Retinal pigment epithelial cell (primary cell): ENCODE data around the gene CRACR2B.

ENCODE experiments used
- DNase-seq: peaks from one replicate; pipeline ENCODE4 v3.0.0-alpha.2; 2010; ENCODE audit warnings: low read depth
- H3K4me3 ChIP-seq: 2 replicates; pipeline ENCODE4 v1.5.1; 2011; ENCODE audit warnings: mild to moderate bottlenecking, low read length, control low read depth, moderate library complexity
- TF ChIP-seq, protein P1 (sequence below): conservative IDR thresholded peaks from 2 replicates; pipeline ENCODE4 v1.5.1; 2011; ENCODE audit warnings: low read depth, low read length, control low read depth, inconsistent platforms

Gene CRACR2B

DNA sequence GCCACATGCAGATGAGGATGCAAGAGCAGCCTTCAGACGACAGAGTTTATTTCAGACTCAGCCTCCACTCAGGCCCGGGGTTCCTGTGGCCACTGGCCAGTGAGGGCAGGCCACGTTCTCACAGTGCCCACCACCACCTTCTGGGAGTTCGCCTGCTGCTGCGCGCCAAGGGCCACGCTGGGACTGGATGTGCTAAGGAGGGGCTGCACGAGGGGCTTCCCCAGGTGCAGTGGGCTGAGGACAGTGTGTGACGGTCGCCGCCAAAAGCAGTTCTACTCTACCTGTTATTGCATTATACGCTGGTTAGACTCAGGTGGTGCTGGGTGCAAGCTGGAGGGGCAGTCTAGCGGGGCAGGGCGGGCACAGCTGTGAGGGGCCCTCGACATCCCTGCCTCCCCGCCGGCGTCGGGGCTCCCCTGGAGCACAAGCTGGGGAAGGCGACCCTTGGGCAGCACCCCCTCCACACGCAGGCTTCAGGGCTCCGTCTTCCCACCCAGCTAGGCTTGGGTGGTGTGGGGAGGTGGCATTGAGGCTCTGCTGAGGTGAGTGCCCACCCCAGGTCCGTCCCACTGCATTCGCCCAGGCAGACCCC lies 40.5 kb upstream of the CRACR2B start:
- TF ChIP-seq, protein P1, sequence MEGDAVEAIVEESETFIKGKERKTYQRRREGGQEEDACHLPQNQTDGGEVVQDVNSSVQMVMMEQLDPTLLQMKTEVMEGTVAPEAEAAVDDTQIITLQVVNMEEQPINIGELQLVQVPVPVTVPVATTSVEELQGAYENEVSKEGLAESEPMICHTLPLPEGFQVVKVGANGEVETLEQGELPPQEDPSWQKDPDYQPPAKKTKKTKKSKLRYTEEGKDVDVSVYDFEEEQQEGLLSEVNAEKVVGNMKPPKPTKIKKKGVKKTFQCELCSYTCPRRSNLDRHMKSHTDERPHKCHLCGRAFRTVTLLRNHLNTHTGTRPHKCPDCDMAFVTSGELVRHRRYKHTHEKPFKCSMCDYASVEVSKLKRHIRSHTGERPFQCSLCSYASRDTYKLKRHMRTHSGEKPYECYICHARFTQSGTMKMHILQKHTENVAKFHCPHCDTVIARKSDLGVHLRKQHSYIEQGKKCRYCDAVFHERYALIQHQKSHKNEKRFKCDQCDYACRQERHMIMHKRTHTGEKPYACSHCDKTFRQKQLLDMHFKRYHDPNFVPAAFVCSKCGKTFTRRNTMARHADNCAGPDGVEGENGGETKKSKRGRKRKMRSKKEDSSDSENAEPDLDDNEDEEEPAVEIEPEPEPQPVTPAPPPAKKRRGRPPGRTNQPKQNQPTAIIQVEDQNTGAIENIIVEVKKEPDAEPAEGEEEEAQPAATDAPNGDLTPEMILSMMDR: no peak
- no peak overlapping the region for H3K4me3 ChIP-seq
- DNase-seq: no peak

DNA sequence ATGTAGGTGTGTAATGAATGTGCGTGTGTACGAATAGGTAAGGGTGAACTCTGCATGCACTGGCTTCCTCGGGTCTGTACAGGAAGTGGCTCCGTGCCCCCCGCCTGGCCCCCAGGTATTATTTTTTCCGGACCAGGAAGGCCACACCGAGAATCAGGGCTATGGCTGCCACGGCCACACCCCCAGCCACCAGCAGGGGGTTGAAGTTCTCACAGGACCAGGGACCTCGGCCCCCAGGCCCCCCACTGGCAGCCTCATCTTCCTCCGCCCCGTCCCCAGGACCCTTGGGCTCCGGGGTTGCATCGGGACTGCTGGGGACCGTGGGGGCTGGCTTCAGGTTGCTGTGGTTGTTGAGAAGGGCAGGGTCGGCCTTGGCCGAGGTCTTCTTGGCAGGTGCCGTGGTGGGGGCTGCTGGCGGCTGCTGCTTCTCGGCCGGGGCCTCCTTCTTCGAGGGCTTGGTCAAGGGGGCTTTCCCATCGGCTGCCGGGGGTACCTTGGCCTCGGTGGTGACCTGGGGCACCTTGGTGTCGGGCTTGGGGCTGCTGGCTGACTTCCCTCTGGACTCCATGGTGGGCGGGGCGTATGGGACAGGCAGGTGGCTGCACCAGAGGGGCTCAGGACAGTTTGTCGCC lies 39.6 kb upstream of the CRACR2B start:
- DNase-seq: no peak
- no peak overlapping the region for H3K4me3 ChIP-seq
- TF ChIP-seq, protein P1: peak; percentile 4

DNA sequence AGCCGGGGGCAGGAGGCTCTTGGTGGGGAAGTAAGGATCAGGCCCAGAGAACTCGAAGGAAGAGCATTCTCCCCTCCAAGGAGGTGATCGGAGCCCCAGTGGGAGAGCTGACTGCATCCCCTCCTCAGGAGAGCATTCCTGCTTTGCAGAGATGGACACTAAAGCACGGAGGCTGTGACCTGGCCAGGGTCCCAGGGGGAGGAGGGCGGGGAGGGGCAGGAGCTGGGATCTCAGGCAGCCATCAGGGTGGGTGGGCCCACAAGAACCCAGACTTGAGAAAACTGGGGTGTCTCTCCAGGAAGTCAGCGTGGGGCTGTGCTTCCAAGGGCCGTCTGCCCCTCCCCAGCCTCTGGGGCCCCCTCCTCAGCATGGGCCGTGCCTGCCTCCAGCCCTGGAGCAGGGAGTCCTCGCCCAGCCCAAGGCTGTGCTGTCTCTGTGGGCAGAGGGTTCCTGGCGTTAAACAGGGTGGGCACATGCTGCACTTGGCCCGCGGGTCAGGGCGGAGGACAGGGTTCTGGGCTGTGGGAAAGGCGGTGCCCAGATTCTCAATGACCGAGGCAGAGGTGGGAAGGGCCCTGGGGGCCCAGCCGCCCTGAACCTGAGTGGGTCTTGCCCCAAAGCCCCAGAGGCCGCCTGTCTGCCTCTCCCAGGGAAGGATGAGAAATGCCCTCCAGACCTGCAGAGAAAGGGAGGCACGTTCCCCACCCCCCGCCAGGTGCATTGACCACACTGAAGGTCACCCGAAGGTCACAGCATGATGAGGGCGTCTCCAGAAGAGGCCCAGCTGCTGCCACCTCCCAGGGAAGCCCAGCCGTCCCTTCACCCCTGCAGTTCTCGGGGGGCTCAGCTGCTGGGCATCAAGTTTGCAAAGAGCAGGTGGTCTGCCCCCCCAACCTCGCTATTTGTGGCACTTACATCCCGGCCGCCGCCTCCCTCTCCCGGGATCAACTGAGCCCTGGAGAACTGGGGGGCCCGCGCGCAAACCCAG lies 38.5 kb upstream of the CRACR2B start:
- no peak for DNase-seq
- TF ChIP-seq, protein P1: no peak
- peak overlapping the region; percentile 44 for H3K4me3 ChIP-seq

DNA sequence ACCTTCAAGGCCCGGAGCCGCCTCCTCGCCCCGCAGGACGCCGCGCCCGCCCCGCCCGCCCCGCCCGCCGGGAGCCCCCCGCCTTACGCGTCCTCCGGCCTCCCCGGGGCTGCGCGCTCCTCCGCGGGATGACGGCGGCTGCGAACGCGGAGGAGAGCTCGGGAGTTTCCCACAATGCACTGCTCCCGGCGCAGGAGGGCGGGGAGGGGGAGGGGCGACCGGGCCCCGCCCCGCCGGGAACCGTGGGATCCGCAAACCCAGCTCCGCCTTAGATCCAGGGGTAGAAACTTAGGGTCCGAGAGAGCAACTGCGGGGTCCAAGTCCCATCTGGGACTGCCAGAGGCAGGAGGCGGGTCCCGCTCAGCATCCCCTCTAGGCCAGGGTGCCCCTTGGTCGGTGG lies 37.8 kb upstream of the CRACR2B start, which contains the start of gene CEND1:
Gene CEND1 (minus strand): TSS at position 148 of the 400 bp plus-strand sequence. CDS start 1,514 bp downstream, outside the sequence.
- TF ChIP-seq, protein P1: no peak
- peak within 1 kb of the TSS; percentile 44 for H3K4me3 ChIP-seq
- DNase-seq: no peak

DNA sequence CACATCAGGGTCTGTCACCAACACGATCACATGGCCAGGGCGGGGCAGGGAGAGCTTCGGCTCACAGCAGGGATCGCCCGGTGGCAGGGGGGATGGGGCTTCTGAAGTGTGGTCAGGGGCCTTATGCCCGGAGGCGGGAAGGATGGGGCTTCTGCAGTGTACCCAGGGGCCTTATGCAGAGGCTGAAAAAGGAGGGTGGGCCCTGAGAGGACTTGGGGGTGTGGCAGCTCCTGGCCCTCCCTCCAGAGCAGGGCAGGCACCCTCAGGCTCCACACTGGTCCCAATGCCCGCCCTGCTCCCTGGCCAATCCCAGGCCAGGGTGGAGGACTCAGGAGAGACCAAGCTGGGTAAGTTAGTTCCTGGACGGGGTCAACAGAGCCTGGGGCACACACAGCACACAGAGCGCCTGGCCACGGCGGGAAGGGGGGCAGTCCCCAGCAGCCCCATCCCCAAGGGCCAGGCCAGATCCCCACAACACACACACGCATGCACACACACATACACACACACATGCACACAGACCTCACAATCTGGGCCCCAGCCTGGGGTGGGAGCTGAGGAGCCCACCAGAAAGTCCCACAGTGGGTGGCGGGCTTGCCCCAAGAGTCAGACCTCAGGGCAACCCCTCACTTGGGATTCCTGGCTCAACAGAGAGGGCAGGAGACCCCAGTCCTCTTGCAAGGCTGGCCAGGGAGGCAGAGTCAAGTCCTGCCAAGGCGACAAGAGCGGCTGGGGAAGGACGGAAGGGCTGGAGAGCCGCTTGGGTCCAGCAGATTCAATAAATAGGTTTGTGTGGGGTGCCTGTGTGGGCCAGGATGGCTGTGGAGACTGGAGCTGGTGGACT lies 36.8 kb upstream of the CRACR2B start:
- TF ChIP-seq, protein P1: no peak
- H3K4me3 ChIP-seq: no peak overlapping the region
- no peak for DNase-seq

DNA sequence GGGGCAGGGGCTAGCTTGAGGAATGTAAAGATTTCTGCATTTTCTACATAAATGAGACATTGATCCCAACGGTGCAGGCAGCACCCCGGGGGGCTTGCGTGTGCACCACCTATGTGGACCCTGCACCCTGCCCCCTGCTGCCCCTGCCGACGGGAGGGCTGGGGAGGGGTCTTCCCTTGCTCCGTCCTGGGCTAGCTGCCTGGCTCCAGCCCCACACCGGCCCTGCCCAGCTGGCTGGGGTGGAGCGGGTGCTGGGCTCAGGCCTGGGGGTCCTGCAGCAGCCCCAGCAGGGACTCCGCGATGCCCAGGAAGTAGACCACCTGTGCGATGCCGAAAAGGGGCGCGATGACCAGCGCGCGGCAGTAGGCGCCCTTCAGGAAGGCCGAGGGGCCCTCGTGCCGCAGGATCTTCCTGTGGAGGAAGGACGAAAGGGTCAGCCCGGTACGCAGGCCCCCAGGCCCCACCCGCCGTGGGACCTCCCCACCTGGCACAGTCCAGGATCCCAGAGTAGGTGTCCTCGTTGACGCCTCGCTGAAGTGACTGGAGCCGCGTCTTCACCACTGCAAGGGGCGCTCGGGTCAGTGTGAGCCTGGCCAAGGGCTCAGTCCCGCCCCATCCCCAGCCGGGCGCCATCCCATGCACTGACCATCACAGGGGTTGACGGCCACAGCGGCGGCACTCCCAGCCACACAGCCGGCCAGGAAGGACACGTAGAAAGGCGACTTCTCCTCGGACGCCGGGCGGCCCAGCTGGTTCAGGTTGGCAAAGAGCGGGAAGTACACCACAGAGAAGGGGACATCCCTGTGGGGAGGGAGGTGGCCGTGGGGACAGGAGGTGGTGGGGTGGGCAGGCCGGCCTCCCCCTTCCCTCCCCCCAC lies 35.8 kb upstream of the CRACR2B start:
- TF ChIP-seq, protein P1: no peak

More for the DNA sequence above, 35.8 kb upstream of the CRACR2B start:
- no peak for DNase-seq
- no peak overlapping the region for H3K4me3 ChIP-seq
